DMS79 (cell line): ENCODE results near the gene IL1R2.

Experiments used
- DNase-seq: peaks from one replicate; lab custom pipeline; 2025; lab: John Stamatoyannopoulos, UW

IL1R2 gene

GRCh38 chr2:101975171-101975870, 16.4 kb upstream of the IL1R2 start:
- DNase-seq = no peak

- DNase-seq = no peak
These were observed 14.9 kb upstream of the IL1R2 start for GRCh38 chr2:101976891-101977290.

- DNase-seq = no peak
These were observed 11.4 kb upstream of the IL1R2 start for GRCh38 chr2:101980368-101980767.

GRCh38 chr2:101981066-101981465, 10.7 kb upstream of the IL1R2 start:
- no peak for DNase-seq

GRCh38 chr2:101981504-101981903, 10.3 kb upstream of the IL1R2 start:
- DNase-seq = no peak

- no peak for DNase-seq
These were observed 9.2 kb upstream of the IL1R2 start for GRCh38 chr2:101982495-101983029.

- no peak for DNase-seq
These were observed 8.3 kb upstream of the IL1R2 start for GRCh38 chr2:101983486-101983885.

GRCh38 chr2:101983928-101984327, 7.8 kb upstream of the IL1R2 start:
- no peak for DNase-seq

- DNase-seq = no peak
These were observed 7.1 kb upstream of the IL1R2 start for GRCh38 chr2:101984656-101985055.

- DNase-seq = no peak
These were observed 6.5 kb upstream of the IL1R2 start for GRCh38 chr2:101985101-101985792.

- no peak for DNase-seq
These were observed 6.0 kb upstream of the IL1R2 start for GRCh38 chr2:101985793-101986164.

- DNase-seq = no peak
These were observed 5.4 kb upstream of the IL1R2 start for GRCh38 chr2:101986376-101986775.

GRCh38 chr2:101986804-101987740, 4.7 kb upstream of the IL1R2 start:
- DNase-seq = no peak

GRCh38 chr2:101987832-101988231, 3.9 kb upstream of the IL1R2 start:
- no peak for DNase-seq

- no peak for DNase-seq
These were observed 3.2 kb upstream of the IL1R2 start for GRCh38 chr2:101988541-101988940.

GRCh38 chr2:101989740-101990460, 1.9 kb upstream of the IL1R2 start:
- DNase-seq = no peak

GRCh38 chr2:101993772-101994171, 2.0 kb downstream of the IL1R2 start:
- no peak for DNase-seq

- DNase-seq = no peak
These were observed 3.3 kb downstream of the IL1R2 start for GRCh38 chr2:101995019-101995418.

- DNase-seq = no peak
These were observed 4.0 kb downstream of the IL1R2 start for GRCh38 chr2:101995804-101996203.

- DNase-seq = no peak
These were observed 6.8 kb downstream of the IL1R2 start for GRCh38 chr2:101998556-101998895.

- DNase-seq = no peak
These were observed 7.4 kb downstream of the IL1R2 start for GRCh38 chr2:101998896-101999789.
